GM18519 (cell line): Measurements from ENCODE around the gene MCOLN1.
"Not testable (repeated sequence)": the region's sequence is repeated elsewhere in the genome, so short reads cannot be mapped to it uniquely, and the experiment has no call there.

ENCODE experiments used
- ATAC-seq: cut with Tn5 transposase; IDR thresholded peaks from one replicate; pipeline ENCODE4 v1.9.1; 2021; ENCODE audit warnings: mild to moderate bottlenecking, moderate library complexity; ENCODE audit not compliant: unreplicated experiment, low FRiP score

The MCOLN1 gene

DNA sequence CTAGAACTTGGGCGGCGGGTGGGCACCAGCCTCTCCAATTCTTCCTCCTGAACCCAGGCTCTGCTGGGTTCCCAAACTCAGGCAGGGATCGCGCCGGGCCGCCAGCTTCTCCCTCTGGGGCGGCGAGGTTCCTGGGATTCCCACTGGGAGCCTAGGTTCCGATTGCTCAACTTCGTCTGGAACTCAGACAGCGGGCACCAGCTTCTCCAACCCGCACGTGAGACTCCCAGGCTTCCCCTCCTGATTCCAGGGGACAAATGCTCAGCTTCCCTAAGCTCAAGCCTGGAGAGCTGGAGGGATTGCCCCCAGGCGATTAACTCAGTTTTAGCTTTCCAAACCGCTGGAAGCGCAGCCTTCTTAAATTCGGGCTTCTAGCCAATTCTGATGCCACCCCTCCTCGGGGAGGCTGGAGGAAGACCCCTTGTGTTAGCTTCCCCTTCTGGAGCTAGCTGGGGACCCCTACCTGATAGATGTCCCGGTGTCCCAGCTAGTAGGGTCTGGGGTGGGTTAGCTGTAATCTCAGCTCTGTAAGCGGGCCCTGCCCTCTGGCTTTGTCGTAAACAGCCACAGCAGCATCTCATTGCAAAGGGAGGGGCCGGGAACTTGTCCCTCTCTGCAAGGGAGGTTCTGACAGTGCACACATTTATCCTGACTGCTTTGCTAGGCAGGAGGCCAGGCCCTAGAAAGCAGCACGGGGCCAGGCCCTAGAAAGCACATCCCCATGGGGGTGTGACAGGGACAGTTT, 671 bp downstream of the MCOLN1 start:
- no peak for ATAC-seq

DNA sequence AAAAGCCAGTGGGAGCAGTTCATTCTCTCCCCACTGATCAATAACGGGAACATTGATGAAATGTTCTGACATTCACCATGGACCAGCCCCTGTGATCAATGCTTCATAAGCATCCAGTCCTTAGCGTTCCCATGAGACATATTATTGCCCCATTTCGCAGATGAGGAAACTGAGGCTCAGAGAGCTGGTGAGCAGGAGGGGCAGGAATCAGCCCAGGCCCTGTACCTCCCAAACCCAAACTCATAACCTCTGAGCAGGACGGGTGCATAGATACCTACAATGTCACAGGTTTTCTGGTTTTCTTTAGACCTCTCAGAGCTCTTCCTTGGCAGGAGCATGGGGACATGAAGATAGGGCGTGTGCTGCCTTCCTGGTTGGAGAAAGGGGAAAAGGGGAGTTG, 2.1 kb downstream of the MCOLN1 start:
- no peak for ATAC-seq

- no peak for ATAC-seq
Observed at GRCh38 chr19:7524992-7525739, 2.7 kb downstream of the MCOLN1 start.

- no peak for ATAC-seq
Observed at GRCh38 chr19:7526059-7526929, 3.9 kb downstream of the MCOLN1 start.

GRCh38 chr19:7527516-7528191, 5.2 kb downstream of the MCOLN1 start:
- no peak for ATAC-seq

- no peak for ATAC-seq
Observed at GRCh38 chr19:7528192-7528519, 5.7 kb downstream of the MCOLN1 start.

DNA sequence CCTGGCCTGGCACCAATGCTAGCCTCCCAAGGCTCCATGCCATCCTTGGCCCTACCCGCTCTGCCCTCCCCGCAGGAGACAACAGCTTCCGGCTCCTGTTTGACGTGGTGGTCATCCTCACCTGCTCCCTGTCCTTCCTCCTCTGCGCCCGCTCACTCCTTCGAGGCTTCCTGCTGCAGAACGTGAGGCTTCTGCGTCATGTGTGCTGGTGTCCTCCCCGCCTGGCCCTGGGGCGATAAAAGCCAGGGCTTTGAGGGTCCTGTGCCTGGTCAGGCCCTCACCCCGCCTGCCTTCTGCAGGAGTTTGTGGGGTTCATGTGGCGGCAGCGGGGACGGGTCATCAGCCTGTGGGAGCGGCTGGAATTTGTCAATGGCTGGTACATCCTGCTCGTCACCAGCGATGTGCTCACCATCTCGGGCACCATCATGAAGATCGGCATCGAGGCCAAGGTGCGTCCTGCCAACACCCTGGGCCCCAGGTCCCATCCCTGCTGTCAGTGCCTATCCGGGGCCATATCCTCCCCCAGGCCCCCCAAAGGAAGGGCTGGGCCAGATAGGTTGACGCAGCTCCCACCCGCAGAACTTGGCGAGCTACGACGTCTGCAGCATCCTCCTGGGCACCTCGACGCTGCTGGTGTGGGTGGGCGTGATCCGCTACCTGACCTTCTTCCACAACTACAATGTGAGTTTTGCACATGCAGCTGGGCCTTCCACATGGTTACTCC, 6.3 kb downstream of the MCOLN1 start:
- no peak for ATAC-seq

- ATAC-seq, result no peak
Observed at GRCh38 chr19:7529246-7529600, 6.8 kb downstream of the MCOLN1 start.

DNA sequence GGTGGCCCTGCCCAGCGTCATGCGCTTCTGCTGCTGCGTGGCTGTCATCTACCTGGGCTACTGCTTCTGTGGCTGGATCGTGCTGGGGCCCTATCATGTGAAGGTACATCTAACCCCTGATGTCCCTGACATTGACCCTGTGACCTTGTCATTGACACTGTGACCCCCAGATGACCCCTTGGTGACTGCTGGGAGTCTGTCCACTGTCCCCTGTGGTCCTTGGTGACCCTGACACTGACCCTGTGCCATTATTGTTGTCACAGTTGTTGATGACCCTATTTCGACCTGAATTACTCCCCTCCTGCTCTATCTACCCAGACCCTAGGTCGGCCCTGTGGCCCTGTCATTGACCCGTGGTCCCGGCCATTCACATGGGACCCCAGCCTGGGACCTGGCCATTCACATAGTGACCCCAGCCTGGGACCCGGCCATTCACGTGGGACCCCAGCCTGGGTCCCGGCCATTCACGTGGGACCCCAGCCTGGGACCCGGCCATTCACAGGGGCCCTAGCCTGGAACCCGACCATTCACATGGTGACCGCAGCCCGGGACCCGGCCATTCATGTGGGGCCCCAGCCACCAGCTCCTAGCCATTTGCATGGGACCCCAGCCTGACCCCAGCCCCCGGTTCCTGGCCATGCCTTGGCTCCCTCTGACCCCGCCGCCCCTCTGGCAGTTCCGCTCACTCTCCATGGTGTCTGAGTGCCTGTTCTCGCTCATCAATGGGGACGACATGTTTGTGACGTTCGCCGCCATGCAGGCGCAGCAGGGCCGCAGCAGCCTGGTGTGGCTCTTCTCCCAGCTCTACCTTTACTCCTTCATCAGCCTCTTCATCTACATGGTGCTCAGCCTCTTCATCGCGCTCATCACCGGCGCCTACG, 7.4 kb downstream of the MCOLN1 start:
- ATAC-seq, result no peak

DNA sequence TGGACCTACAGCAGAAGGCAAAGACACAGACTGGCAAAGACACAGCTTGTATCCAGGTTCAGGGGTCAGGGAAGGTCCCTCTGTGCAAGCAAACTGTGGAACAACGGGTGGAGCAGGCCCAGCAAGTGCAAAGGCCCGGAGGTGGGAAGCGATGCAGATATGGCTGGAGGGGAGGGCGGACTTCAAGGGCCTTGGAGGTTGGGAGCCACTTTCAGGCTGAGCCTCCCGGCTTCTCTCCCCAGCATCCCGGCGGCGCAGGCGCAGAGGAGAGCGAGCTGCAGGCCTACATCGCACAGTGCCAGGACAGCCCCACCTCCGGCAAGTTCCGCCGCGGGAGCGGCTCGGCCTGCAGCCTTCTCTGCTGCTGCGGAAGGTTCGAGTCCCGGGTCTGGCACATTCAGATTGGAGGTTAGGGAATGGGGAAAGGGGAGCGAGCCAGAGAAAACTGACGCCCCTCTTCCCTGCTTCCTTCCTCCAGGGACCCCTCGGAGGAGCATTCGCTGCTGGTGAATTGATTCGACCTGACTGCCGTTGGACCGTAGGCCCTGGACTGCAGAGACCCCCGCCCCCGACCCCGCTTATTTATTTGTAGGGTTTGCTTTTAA, 11.0 kb downstream of the MCOLN1 start:
- ATAC-seq, result no peak

DNA sequence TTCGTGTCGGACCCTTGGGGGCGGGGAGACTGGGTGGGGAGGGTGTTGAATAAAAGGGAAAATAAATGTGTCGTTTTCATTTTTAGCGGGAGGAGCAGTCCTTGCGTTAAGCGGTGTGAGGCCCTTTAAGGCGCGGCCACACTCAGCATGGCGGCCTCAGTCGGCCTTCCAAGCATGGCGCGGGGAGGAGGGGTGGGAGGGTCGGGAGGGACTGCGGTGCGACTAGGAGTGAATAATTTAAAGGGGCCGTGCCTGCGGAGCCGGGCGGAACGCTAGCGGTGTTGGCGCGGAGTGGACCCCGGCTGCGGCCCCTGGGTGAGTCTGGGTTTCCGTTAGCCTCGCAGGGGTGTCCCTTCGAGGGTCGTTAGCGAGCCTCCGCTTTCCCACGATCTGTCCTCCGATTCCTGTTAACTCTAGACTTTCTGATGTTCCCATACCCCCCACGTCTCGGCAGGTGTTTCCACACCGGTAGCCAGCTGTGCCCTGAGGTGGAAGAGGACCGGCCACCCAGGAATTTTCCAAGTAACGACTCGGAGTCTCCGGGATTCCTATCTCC, 11.6 kb downstream of the MCOLN1 start:
- no peak for ATAC-seq

GRCh38 chr19:7534531-7535046, 12.2 kb downstream of the MCOLN1 start:
- ATAC-seq, result no peak

DNA sequence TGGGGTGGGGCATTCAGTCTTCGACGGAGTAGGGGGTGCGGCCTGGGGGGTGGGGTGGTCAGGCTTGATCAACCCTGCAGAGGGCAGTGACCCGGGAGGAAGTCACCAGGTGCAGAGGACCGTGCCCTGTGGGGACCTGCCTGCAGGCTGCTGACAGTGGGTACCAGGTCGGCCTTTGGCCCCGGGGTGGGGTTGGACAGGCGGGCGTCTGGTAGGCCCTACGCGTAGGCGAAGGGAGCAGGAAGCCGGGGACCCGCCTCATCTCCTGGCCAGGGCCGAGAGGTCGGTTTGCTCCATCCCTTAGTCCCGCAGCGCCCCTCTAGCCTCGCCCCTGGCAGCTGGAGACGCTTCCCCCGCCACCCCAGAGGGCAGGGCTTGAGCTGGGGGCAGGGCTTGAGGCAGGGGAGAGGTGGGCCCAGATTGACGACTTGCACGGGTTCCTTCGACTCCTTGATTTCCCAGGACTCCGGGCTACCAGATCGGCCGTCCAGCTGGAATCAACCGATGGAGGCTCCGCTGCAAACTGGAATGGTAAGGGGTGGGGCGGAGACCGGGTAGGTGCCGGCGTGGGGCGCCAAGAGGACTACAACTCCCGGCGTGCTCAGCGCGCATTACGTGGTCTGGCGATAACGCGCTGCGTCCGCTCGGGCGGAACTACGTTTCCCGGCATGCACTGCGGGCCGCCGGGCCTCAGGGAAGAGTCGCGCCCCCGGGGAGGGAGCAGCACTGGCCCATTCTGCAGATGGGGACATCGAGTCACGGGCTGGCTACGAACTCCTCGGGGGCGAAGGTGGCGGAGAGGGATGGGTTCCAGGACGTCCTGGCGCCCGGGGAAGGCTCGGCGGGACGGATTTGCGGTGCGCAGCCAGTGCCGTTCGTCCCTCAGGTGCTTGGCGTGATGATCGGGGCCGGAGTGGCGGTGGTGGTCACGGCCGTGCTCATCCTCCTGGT, 12.9 kb downstream of the MCOLN1 start, which contains the start of gene PNPLA6:
TSS of gene PNPLA6 (plus strand) at position 671 of the 951 bp plus-strand sequence. CDS start at position 743, 72 bp downstream.
- ATAC-seq, result peak; percentile 69

DNA sequence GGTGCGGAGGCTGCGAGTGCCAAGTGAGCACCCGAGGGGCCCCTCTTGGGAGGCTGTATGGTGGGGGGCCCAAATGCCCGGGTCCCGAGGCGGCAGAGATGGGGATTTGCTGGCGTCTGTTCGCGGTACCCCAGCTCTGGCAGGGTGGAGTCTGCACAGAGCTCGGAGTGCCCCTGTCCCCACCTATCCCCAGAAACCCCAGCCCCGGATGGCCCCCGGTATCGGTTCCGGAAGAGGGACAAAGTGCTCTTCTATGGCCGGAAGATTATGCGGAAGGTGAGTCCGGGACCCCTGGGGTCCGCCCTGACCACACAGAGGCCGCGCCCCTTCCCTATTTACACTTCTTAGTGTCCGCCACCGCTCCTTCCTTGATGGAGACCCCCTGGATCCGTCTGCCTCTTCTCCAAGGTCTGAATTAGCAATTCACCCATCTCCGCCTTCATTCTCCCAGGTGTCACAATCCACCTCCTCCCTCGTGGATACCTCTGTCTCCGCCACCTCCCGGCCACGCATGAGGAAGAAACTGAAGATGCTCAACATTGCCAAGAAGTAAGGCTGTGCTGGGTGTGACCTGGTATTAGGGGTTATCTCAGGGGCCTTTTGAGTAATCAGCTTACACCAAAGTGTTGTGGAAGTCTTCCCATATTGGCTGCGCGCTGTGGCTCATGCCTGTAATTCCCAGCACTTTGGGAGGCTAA, 13.7 kb downstream of the MCOLN1 start:
- ATAC-seq, result no peak

- not testable (repeated sequence) for ATAC-seq
Observed at GRCh38 chr19:7538990-7539389, 16.6 kb downstream of the MCOLN1 start.

GRCh38 chr19:7539827-7540425, 17.5 kb downstream of the MCOLN1 start:
- no peak for ATAC-seq
